Left forelimb (tissue), 1 donor: ENCODE results near the gene PGP.
"Not testable (repeated sequence)": the region's sequence is repeated elsewhere in the genome, so short reads cannot be mapped to it uniquely, and the experiment has no call there.

Experiments used
- DNase-seq: peaks from one replicate; pipeline ENCODE4 v3.0.0-alpha.2; 2018; ENCODE audit warnings: low spot score

The PGP gene

GRCh38 chr16:2214719-2214968 lies at the start of gene PGP:
TSS of gene PGP (minus strand) at chr16:2214840. CDS start at chr16:2214777, 63 bp downstream.
- DNase-seq = no peak

GRCh38 chr16:2263026-2263425 lies 48.4 kb upstream of the PGP start:
- not testable (repeated sequence) for DNase-seq

- no peak for DNase-seq
These were observed 45.6 kb upstream of the PGP start for GRCh38 chr16:2260250-2260649.

- not testable (repeated sequence) for DNase-seq
These were observed 43.9 kb upstream of the PGP start for GRCh38 chr16:2258530-2258929.

- no peak for DNase-seq
These were observed 43.1 kb upstream of the PGP start for GRCh38 chr16:2257726-2258125.

GRCh38 chr16:2256531-2257140 lies 42.0 kb upstream of the PGP start:
- DNase-seq = no peak

GRCh38 chr16:2253293-2253692 lies 38.7 kb upstream of the PGP start:
- DNase-seq = no peak

GRCh38 chr16:2252806-2253148 lies 38.1 kb upstream of the PGP start:
- no peak for DNase-seq

GRCh38 chr16:2251296-2252111 lies 36.9 kb upstream of the PGP start, which contains the start of gene ECI1:
TSS of gene ECI1 (minus strand) at chr16:2251587. CDS start at chr16:2251566, 21 bp downstream.
- DNase-seq = peak; percentile 95

GRCh38 chr16:2250652-2251295 lies 36.1 kb upstream of the PGP start:
- DNase-seq = no peak

- DNase-seq = no peak
These were observed 31.8 kb upstream of the PGP start for GRCh38 chr16:2246301-2246885.

GRCh38 chr16:2244926-2245795 lies 30.5 kb upstream of the PGP start:
- DNase-seq = no peak

GRCh38 chr16:2244301-2244700 lies 29.7 kb upstream of the PGP start:
- no peak for DNase-seq

- no peak for DNase-seq
These were observed 29.1 kb upstream of the PGP start for GRCh38 chr16:2243781-2244180.

- no peak for DNase-seq
These were observed 28.4 kb upstream of the PGP start for GRCh38 chr16:2243031-2243528.

GRCh38 chr16:2242598-2242997 lies 28.0 kb upstream of the PGP start:
- no peak for DNase-seq

GRCh38 chr16:2240331-2240730 lies 25.7 kb upstream of the PGP start:
- not testable (repeated sequence) for DNase-seq

GRCh38 chr16:2238838-2239675 lies 24.4 kb upstream of the PGP start:
- no peak for DNase-seq

- DNase-seq = no peak
These were observed 23.7 kb upstream of the PGP start for GRCh38 chr16:2238150-2238837.

- DNase-seq = no peak
These were observed 23.0 kb upstream of the PGP start for GRCh38 chr16:2237493-2238149.
